Activated CD4-positive, alpha-beta T cell treated with anti-CD3 and anti-CD28 coated beads for 48 hours (primary cell): ENCODE results near the gene HSPA1A.

Source experiments
- DNase-seq: peaks from one replicate; pipeline ENCODE4 v3.0.0-alpha.2; 2020

Gene HSPA1A

GRCh38 chr6:31815025-31815838 lies at the start of gene HSPA1A, which contains the start of gene HSPA1L:
Gene HSPA1A, plus strand, starts transcription at chr6:31815543. Its CDS starts 214 bp downstream, at chr6:31815757.
Gene HSPA1L, minus strand, starts transcription at chr6:31815283. Its CDS starts 3,311 bp downstream, at chr6:31811972.
- peak; percentile 70 for DNase-seq

GRCh38 chr6:31765559-31765909 lies 49.8 kb upstream of the HSPA1A start:
- DNase-seq, result no peak

- DNase-seq, result no peak
Observed at GRCh38 chr6:31765910-31766794, 49.2 kb upstream of the HSPA1A start.

- DNase-seq, result no peak
Observed at GRCh38 chr6:31767096-31767645, 48.2 kb upstream of the HSPA1A start.

GRCh38 chr6:31768363-31769257 lies 46.7 kb upstream of the HSPA1A start:
- DNase-seq, result no peak

- peak; percentile 91 for DNase-seq
Observed at GRCh38 chr6:31769684-31770371, 45.5 kb upstream of the HSPA1A start.

GRCh38 chr6:31770860-31771259 lies 44.5 kb upstream of the HSPA1A start:
- no peak for DNase-seq

- peak; percentile 36 for DNase-seq
Observed at GRCh38 chr6:31771992-31772358, 43.4 kb upstream of the HSPA1A start.

GRCh38 chr6:31775184-31775583 lies 40.2 kb upstream of the HSPA1A start:
- no peak for DNase-seq

GRCh38 chr6:31775633-31776484 lies 39.5 kb upstream of the HSPA1A start:
- no peak for DNase-seq

GRCh38 chr6:31776485-31776988 lies 38.8 kb upstream of the HSPA1A start:
- DNase-seq, result no peak

- DNase-seq, result peak; percentile 83
Observed at GRCh38 chr6:31776989-31777666, 38.2 kb upstream of the HSPA1A start, which contains the start of gene VWA7. Gene VWA7, minus strand, starts transcription at chr6:31777328. Its CDS starts 549 bp downstream, at chr6:31776779.

- no peak for DNase-seq
Observed at GRCh38 chr6:31777667-31778050, 37.7 kb upstream of the HSPA1A start.

- no peak for DNase-seq
Observed at GRCh38 chr6:31778193-31778592, 37.1 kb upstream of the HSPA1A start.

GRCh38 chr6:31778999-31779885 lies 36.1 kb upstream of the HSPA1A start:
- DNase-seq, result no peak

GRCh38 chr6:31779908-31780307 lies 35.4 kb upstream of the HSPA1A start:
- DNase-seq, result no peak

- DNase-seq, result no peak
Observed at GRCh38 chr6:31780507-31781243, 34.7 kb upstream of the HSPA1A start.
